GM21526 (cell line): Measurements from ENCODE around the gene RSPRY1.

Experiments used
- ATAC-seq: cut with Tn5 transposase; IDR thresholded peaks from one replicate; pipeline ENCODE4 v1.9.1; 2021; ENCODE audit warnings: moderate library complexity; ENCODE audit not compliant: unreplicated experiment, low FRiP score

The RSPRY1 gene

DNA sequence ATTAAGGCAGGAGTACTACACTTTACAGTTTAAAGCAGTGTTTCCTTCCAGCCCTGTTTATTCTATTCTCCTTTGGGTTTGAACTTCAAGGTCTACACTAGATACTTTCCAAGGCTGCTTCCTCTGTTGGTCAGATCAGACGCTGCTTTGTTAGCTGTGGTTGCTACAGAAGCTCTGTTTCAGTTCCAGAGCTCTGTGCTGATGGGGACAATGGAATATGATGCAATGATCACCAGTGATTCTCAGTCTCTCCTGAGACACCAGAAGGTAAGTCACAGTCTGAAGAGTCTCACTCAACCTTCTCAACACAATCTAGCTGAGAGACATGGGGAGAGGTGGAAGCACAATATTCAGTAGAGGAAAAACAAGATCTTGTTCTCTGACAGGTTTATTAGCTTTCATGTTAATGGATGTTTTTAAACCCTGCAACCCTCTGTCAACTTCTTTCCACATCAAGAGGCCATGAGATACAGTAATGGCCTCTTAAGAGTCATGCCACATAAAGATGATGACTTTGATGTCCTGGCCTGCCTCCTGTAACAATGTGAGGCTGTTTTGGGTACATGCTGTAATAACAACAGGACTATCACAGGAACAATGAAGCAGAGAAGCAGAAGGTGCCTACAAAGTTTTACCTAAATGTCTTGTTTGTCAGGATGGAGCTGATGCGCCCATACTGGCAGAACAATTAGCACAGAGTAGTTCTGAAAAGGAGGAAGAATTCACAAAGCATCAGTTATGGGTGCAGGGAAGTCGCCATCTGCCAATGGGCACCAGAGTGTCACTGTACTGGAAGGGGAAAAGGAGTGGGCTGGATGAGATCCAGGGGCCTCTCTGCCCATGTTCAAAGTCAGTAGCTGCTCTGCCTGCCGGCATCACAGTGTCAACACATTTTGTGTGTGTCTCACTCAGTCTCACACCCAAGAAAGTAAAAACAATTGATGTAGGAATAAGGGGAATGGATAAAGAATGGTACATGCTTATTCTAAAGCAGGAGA is 33.7 kb upstream of the RSPRY1 start:
- no peak for ATAC-seq

DNA sequence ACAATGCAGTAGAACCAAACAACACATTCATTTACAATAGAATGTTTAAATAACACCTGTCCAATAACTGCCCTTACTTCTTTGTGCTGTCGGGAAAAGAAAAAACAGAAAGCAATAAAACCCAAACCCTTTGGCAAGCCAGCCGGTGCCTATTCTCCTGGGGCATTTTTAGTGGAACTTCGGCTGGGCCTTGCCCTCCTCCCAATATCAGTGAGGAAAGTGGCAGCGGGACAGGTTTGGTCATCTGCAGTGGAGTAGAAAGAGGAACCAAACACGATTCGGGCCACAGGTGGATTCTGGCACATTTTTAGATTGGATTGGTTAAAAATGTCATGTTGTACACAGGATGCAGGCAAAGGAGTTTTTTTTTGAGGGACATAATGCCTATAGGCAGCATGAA is 32.3 kb upstream of the RSPRY1 start:
- ATAC-seq = no peak

DNA sequence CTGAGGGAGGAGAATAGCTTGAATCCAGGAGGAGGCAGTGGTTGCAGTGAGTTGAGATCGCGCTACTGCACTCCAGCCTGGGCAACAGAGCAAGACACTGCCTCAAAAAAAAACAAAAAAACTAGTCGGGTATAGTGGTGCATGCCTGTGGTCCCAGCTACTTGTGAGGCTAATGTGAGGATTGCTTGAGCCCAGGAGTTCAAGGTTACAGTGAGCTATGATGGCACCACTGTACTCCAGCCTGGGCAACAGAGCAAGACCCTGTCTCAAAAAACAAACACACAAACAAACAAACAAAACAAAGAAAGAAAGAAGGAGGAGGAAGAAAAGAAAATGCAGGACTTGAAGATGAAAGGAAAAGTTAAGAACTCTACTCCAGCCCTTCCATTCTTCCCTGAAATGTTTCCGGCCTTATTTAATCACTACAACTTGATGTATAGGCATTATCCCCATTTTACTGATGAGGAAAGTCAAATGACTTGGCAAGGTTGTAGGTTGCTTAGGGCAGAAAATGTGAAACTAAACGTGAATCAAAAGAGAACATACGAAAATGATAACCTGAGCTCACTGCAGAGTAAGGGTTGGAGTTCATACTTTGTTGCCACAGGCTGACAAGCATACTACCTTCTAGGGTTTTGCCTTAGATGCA is 30.3 kb upstream of the RSPRY1 start:
- ATAC-seq = no peak

DNA sequence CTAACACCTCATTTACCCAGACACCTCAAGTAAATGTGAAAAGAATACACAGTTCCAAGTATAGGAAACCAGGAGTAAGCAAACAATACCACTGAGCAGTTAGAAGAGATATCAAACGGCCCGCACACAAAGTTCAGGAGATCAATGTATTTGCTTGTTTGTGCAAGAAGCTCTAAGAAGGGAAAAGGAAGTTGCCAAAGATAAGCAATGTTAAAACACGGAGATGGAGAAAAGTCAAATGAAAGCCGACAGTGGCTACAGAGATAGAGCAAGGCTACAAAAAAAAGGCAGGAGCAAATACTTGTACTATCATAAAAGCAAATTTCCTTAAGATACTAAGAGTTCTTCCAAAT is 29.8 kb upstream of the RSPRY1 start:
- no peak for ATAC-seq

DNA sequence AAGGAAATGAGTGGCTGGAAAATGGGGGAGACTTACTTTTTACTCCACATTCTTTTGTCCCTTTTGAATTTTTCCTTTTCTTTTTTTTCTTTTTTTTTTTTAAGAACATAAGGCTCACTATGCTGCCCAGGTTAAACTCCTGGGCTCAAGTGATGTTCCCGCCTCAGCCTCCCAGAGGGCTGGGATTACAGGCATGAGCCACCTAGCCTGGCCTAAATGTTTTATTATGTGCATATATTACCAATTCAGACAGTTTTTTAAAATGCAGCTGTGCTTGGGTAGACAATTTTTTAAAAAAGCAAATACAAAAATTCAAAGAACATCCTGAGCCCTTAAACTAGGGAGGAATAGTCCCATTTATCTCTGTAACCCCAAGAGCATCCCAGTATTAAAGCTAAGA is 28.6 kb upstream of the RSPRY1 start:
- ATAC-seq = no peak

DNA sequence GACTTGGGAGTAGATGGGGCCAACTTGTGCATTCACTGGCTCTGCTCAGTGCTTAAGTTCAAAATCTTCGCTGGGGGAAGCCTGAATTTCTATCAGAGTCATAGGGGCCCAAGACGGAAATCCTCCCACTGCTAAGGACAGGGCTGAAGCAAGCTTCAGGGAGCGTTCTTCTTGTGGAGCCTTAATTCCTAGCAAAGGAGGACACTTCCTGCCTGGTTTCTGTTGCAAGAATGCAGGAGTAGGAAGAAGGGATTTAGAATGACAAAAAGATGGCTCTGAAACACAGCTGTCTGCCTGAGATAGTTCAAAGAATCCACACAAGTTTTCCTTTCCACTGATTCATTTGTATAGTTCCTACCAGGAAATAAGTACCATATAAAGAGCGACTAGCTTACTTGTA is 26.7 kb upstream of the RSPRY1 start:
- ATAC-seq = no peak

DNA sequence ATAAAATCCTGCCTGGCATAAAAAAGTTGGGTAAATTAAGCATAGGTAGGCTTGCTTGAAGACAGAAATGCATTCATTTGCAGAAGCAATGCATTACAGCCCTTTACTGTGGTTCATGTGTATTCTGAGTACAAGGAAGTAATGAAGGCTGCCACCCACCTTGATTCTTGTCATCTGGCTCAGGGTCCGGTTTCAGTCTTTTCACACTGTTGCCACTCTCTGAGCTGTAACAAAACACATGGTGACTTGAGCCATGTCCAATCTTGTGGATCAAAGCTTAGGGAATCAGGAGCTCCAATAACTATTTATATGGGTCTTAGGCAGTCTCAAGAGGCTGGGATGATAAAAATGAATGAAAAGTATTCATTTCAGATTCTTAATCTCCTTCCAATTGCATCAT is 22.3 kb upstream of the RSPRY1 start:
- no peak for ATAC-seq

DNA sequence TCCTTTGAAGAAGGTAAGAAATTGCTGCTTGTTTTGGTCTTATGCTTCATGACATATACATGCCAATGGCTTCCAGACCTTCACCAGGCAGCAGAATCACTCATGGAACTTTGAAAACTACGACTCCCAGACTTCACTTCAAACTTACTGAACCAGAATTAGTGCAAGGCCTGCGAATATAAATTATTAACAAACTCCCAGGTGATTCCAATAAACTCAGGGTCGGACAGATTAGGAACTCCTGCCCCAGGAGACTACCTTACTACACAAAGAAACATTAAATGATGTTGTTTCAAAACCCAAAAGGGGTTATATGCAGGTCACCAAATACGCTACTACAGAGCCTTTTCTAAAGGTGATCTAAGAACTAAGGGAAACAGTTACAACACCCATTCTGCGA is 20.6 kb upstream of the RSPRY1 start:
- ATAC-seq = no peak

DNA sequence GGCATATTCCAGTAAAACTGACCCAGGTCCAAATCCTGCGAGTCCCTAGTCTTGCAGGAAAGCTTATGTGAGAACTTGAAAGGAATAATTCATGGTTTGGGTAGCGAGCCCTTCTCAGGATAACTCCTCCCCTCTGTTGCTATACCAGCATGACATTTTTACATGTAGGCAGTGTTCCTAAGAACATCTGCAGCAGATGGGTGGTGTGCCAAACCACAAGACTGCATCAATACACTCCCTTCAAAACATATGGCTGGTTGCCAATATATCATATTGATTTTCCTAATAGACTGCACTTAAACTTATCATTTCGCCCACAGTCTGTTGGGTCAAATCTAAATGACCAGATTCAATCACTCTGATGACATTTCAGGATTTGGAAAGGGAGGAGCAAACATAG is 20.2 kb upstream of the RSPRY1 start:
- no peak for ATAC-seq

DNA sequence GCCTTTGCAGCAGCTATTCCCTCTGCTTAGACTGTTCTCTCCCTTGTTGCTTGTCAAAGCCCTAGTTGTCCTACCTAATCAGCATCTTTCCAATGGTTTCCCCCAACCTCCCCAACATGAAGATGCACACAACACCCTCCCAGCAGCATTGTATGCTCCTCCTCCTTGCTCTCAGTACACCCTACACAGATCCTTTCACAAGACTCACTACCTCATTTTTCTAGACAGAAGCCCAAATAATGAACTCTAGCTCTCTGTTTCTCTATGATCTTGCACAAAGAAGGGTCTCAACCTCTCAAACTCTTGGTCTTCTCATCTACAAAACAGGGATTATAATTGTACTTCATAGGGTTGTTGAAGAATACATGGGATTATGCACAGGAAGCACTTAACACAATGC is 19.7 kb upstream of the RSPRY1 start:
- ATAC-seq = no peak

DNA sequence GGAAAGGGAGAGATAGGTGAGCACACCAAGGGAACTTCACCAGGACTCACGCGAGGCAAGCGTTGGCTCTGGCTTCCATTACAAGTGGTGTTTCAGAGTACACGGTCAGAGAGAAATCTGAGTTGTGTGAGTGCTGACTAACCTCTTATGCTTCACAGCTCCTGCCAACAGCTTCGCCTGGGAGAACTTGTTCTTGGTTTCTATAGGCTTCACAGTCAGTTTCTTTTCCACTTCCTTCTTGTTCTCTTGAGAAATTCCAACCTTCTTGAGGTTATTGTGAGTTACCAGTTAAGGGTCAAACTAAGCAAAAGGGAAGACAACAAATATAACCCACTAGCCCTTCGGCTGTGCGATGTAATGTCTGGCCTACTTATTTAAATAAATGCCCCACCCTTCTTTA is 19.2 kb upstream of the RSPRY1 start:
- no peak for ATAC-seq

DNA sequence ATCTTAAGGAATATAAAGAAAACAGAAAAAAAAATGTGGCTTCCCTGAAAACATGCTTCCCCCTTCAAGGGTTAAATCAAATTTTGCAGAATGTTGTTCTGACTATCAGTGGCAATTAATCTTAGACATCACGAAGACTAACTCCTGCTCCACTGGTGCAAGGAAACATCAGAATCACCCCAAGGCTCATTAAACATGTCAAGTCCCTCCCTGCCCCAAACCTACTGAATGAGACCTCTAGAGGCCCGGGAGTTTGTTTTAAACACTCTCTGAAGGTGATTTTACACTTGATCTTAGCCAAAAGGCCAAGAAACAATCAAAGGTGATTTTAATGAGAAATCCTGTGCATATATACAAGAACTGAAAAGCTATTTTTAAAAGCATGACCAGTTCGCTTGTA is 18.6 kb upstream of the RSPRY1 start:
- no peak for ATAC-seq

DNA sequence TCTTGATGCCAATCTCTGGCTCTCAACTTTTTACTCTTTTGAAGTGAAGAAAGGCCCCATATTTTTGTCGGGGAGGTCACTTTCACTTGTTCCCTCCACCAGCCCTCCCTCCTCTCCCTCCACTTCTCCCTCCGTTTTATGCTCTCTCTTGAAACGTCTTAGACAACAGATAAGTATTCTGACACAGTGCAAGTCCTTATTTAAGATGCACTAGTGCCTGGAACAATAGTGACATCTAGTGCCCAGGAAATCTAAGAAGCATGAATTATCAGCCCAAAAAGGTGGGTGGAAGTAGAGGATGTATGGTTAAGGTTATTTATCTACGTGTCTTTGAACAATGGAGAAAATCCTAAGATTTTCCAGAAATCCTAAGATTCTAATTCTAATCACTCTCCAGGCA is 18.2 kb upstream of the RSPRY1 start:
- no peak for ATAC-seq

DNA sequence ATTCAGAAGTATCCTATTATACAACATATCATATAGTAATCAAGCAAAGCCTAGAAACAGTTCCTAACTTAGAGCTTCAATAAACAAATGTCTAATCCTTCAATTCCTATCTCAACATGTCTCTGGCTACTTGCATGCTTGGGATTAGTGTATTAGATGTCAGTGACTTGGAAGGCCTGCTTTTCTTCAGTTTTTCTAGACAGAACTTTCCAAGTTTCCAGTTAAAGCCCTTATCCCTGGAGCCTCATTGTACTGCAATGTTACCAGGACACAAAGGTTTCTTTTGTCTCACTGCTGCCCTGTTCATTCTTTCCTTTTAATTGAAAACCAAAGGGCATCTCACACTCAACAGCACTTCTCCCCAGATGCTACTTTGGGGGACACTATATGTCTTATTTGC is 16.8 kb upstream of the RSPRY1 start:
- ATAC-seq = no peak

DNA sequence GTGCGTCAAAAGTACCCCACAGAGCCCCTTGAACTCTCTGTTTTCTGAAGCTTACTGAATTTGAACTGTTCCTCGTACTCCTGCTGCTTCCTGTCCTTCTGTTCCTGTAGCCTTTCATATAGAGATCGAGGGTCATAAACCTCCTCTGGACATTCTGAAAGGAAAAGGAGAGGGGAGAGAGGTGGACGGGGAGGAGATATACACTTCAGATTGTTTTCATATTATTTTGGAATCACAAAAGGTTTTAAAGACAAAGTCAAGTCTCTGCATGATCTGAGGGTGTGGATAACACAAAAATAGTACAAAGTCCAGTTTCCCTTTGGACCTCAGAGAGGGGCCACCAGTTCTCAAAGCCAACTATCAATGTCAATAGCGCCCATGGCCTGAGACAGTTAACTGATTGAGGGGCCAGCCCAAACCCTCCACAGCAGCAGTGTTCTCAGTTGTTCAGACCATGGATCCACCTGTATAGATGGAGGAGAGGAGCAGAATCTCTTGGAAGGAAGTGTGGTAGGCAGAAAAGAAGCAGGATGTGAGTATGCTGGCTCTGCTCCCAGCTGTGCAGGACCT is 13.3 kb upstream of the RSPRY1 start:
- no peak for ATAC-seq

DNA sequence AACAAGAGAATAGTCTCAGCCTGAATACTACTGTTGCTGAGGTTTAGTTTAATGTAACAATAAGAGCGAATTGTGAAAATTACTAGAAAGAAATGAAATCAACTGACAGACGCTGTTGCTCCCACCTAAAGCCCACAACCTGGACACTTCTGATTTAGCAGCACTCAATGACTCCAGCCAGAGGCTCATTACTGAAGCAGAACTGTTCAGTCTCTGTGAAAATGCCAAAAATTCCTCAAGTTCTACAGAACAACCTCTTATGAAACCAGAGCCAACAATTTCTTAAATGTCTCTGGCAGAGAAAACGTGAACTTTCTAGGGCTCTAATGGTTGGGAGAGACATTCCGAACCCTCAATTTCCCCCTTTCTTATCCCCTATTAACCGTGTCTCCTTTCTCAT is 10.2 kb upstream of the RSPRY1 start:
- ATAC-seq = no peak

DNA sequence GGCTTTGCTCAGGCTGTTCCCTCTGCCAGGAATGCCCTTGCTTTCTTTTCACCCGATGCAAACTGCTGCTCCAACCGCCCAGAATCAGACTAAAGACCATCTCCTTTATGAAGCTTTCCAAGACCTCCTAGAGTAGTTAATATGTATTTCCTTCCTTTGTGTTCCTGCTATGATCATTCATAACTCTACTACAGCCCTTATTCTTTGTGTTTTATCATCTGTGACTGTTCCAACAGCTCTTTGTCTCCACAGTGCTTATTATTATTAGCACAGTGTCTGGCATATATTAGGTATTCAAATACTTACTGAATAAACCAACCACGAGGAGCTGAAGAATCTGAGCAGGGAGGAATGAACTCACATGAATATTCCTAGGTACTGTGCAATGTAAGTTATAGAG is 7.9 kb upstream of the RSPRY1 start:
- no peak for ATAC-seq

DNA sequence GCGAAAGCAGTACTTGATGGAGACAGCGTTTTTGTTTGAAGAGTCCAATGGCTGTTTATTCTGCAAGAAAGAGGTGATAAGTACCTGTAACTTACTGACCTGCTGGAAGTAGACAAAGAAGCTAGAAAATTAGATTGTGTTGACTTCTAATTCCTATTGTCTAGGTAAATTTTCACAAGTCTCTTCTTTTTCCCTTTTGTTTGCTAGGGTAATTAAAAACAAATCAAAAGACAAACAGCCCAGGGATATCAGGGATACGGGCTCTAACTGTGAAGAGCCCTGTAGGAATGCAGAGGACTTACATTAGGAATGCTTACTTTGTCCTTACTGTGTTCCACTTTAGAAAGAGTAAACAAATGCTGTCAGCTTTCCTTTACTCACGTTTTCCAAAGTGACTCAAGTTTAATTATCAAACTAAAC is 7.3 kb upstream of the RSPRY1 start:
- no peak for ATAC-seq

DNA sequence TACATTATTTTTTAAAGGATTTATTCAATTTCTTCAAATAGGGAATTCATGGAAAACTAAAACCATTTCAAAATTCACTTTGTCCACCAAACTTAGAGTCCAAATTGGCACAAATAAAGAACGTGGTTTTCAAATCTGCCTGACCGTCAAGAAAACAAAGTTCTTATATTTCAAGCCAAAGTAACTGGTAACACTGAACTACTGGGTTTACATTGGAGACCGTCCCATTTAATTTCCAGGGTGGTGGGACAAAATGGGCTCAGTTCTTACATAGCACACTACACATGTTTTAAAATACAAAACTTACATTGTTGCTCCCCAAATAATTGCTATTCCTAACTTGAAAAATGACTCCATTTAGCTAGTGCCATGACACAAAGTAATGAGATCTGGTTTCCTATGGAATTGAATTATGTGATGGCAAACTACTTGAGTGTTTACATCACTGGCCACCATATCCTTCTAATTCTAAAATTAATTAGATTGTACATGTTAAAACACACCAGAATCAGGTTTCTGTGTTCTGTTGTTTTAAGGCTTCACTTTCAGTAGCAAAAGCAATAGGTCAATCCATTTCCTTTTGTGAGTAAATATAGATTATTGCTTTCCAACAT is 6.8 kb upstream of the RSPRY1 start:
- ATAC-seq = no peak

DNA sequence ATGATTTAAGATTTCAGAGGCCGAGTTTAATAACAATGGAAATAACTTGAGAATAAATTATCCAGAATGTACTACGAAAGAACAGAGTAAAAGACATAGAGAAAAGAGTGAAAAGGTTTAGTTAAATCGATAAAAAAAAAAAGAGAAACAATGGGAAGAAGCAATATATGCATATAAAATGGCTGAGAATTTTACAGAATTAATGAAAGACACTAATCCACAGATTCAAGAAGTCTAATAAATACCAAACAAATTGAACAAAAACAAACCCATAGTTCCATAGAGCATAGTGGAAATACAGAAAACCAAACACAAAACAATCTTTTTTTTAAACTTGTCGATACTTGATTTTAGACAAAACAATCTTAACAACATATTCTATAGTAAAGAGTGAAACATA is 2.0 kb upstream of the RSPRY1 start:
- no peak for ATAC-seq

DNA sequence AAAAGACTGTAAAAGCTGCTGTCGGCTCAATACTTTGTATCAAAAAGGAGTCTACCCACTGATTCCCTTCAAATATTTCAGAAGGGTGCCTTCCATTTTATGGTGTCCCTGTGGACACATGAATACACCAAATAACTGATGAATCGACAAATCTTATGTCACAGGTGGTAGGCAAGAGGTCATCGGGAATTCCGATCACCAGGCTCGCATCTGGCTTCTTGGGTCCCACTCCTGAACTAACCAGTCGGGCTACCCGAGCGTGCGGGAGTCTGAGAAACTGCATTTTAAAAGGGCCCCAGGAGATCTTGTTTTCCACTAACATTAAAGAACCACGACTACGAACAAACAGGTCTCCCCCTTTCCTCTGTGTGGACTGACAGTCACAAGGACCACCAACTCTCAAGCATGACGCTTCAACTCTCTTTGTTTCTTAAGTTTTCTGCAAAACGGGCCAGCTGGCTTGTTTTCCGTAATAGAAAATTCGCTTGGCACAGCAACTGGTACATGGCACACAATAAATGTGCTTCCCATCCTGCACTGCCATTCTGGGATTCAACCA is 1.2 kb upstream of the RSPRY1 start:
- ATAC-seq = no peak
